H9 (cell line): ENCODE data around the gene MUSK. TPM values are rescaled to one million over a fixed set of nuclear protein-coding genes. Genes with fewer than 3 reads are reported as not detected.

Experiments
- DNase-seq: peaks from one replicate; pipeline ENCODE4 v3.0.0-alpha.2; 2017
- H2AFZ ChIP-seq: one replicate; pipeline ENCODE4 v1.6.1; 2013; ENCODE audit warnings: mild to moderate bottlenecking, low read length, control low read depth, moderate library complexity
- H2AK5ac ChIP-seq: 2 replicates; pipeline ENCODE4 v1.6.1; 2013; ENCODE audit warnings: low read length, control low read depth, mixed read lengths; ENCODE audit not compliant: insufficient read length
- H2BK120ac ChIP-seq: one replicate; pipeline ENCODE4 v1.6.1; 2013; ENCODE audit warnings: low read depth, mild to moderate bottlenecking, low read length, control low read depth, inconsistent platforms; ENCODE audit not compliant: poor library complexity, severe bottlenecking
- H2BK12ac ChIP-seq: 2 replicates; pipeline ENCODE4 v1.6.1; 2013; ENCODE audit warnings: low read length, control low read depth, mixed read lengths, low read depth; ENCODE audit not compliant: insufficient read length
- H2BK15ac ChIP-seq: 2 replicates; pipeline ENCODE4 v1.6.1; 2013; ENCODE audit warnings: low read depth, low read length, control low read depth
- H2BK20ac ChIP-seq: one replicate; pipeline ENCODE4 v1.6.1; 2013; ENCODE audit warnings: low read depth, mild to moderate bottlenecking, low read length, control low read depth, inconsistent platforms; ENCODE audit not compliant: poor library complexity, severe bottlenecking
- H2BK5ac ChIP-seq: 2 replicates; pipeline ENCODE4 v1.6.1; 2013; ENCODE audit warnings: low read length, control low read depth, mixed read lengths; ENCODE audit not compliant: insufficient read length
- H3K14ac ChIP-seq: 2 replicates; pipeline ENCODE4 v1.6.1; 2013; ENCODE audit warnings: low read length, control low read depth; ENCODE audit not compliant: insufficient read depth
- H3K18ac ChIP-seq: 2 replicates; pipeline ENCODE4 v1.6.1; 2013; ENCODE audit warnings: low read depth, mild to moderate bottlenecking, mixed read lengths, low read length, control low read depth; ENCODE audit not compliant: insufficient read length
- H3K23ac ChIP-seq: 2 replicates; pipeline ENCODE4 v1.6.1; 2013; ENCODE audit warnings: low read length, control low read depth, mixed read lengths, low read depth; ENCODE audit not compliant: insufficient read length
- H3K23me2 ChIP-seq: 2 replicates; pipeline ENCODE4 v1.6.1; 2013; ENCODE audit warnings: low read depth, mild to moderate bottlenecking, mixed read lengths, low read length, control low read depth; ENCODE audit not compliant: insufficient read length, poor library complexity, severe bottlenecking
- H3K27ac ChIP-seq: 2 replicates; pipeline ENCODE4 v1.5.1; 2013; ENCODE audit warnings: low read length, control low read depth, mixed read lengths, low read depth; ENCODE audit not compliant: insufficient read length
- H3K27me3 ChIP-seq: 2 replicates; pipeline ENCODE4 v1.6.1; 2013; ENCODE audit warnings: low read length, control low read depth, inconsistent platforms; ENCODE audit not compliant: insufficient read depth
- H3K4ac ChIP-seq: 2 replicates; pipeline ENCODE4 v1.6.1; 2013; ENCODE audit warnings: low read depth, mild to moderate bottlenecking, control low read depth, inconsistent platforms, low read length, moderate library complexity
- H3K4me1 ChIP-seq: 2 replicates; pipeline ENCODE4 v1.6.1; 2013; ENCODE audit warnings: low read length, control low read depth, inconsistent platforms; ENCODE audit not compliant: insufficient read depth
- H3K4me2 ChIP-seq: 2 replicates; pipeline ENCODE4 v1.6.1; 2013; ENCODE audit warnings: low read length, control low read depth, mixed read lengths; ENCODE audit not compliant: insufficient read length, insufficient read depth
- H3K56ac ChIP-seq: 2 replicates; pipeline ENCODE4 v1.6.1; 2013; ENCODE audit warnings: low read depth, mild to moderate bottlenecking, mixed read lengths, low read length, control low read depth; ENCODE audit not compliant: insufficient read length
- H3K79me1 ChIP-seq: 2 replicates; pipeline ENCODE4 v1.6.1; 2013; ENCODE audit warnings: low read depth, mild to moderate bottlenecking, moderate library complexity, low read length, control low read depth, inconsistent platforms; ENCODE audit not compliant: insufficient read depth, poor library complexity, severe bottlenecking
- H3K79me2 ChIP-seq: 2 replicates; pipeline ENCODE4 v1.6.1; 2013; ENCODE audit warnings: low read length, control low read depth, inconsistent platforms; ENCODE audit not compliant: insufficient read depth
- H3K9ac ChIP-seq: 2 replicates; pipeline ENCODE4 v1.6.1; 2013; ENCODE audit warnings: low read length, control low read depth, mixed read lengths; ENCODE audit not compliant: insufficient read length; ENCODE audit errors: extremely low read depth
- H3K9me3 ChIP-seq: one replicate; pipeline ENCODE4 v1.6.1; 2013; ENCODE audit warnings: low read depth, low read length, inconsistent platforms; ENCODE audit not compliant: control insufficient read depth
- H3T11ph ChIP-seq: one replicate; pipeline ENCODE4 v1.6.1; 2013; ENCODE audit warnings: mild to moderate bottlenecking, low read length, control low read depth, inconsistent platforms
- H4K20me1 ChIP-seq: one replicate; pipeline ENCODE4 v1.6.1; 2013; ENCODE audit not compliant: control insufficient read depth, insufficient read length, insufficient read depth
- H4K5ac ChIP-seq: 2 replicates; pipeline ENCODE4 v1.6.1; 2013; ENCODE audit warnings: low read depth, mild to moderate bottlenecking, mixed read lengths, low read length, control low read depth; ENCODE audit not compliant: insufficient read length
- H4K8ac ChIP-seq: replicated peaks from 2 replicates; pipeline ENCODE4 v1.6.1; 2013; ENCODE audit warnings: low read length, control low read depth, mixed read lengths, low read depth; ENCODE audit not compliant: insufficient read length
- H4K91ac ChIP-seq: 2 replicates; pipeline ENCODE4 v1.6.1; 2013; ENCODE audit warnings: low read depth, mild to moderate bottlenecking, moderate library complexity, mixed read lengths, low read length, control low read depth; ENCODE audit not compliant: insufficient read length
- H3K27ac Mint-ChIP-seq, 3 experiments: 2 replicates in 2 of 3; 3 replicates in 1 of 3; pipeline ENCODE4 v1.8.0; 2020 to 2021; ENCODE audit warnings: mixed read lengths in 3 of 3, mild to moderate bottlenecking in 1 of 3, moderate library complexity in 1 of 3
- H3K27me3 Mint-ChIP-seq: 2 replicates; pipeline ENCODE4 v1.8.0; 2021; ENCODE audit warnings: low read depth, mild to moderate bottlenecking, moderate library complexity, mixed read lengths
- H3K36me3 Mint-ChIP-seq, 3 experiments: 2 replicates in 2 of 3; 3 replicates in 1 of 3; pipeline ENCODE4 v1.8.0; 2020 to 2021; ENCODE audit warnings: low read depth in 3 of 3, mixed read lengths in 3 of 3; ENCODE audit not compliant: insufficient read depth in 1 of 3
- H3K4me1 Mint-ChIP-seq, 2 experiments: 2 replicates each; pipeline ENCODE4 v1.8.0; 2020; ENCODE audit warnings: mixed read lengths in 2 of 2
- H3K4me3 Mint-ChIP-seq, 2 experiments: 2 replicates in 1 of 2; 3 replicates in 1 of 2; pipeline ENCODE4 v1.8.0; 2020 to 2021; ENCODE audit warnings: mild to moderate bottlenecking in 2 of 2, mixed read lengths in 2 of 2, moderate library complexity in 1 of 2
- H3K9me3 Mint-ChIP-seq, 2 experiments: 2 replicates in 1 of 2; 3 replicates in 1 of 2; pipeline ENCODE4 v1.8.0; 2020; ENCODE audit warnings: mild to moderate bottlenecking in 2 of 2, mixed read lengths in 2 of 2, moderate library complexity in 1 of 2
- WGBS: extraction: QIAGEN DNeasy Blood & Tissue Kit; methylation state at CpG from one replicate; pipeline ENCODE4 v1.1.7; 2013; ENCODE audit warnings: missing lambda C conversion rate, low lambda C conversion rate, mixed read lengths; ENCODE audit not compliant: insufficient read length; ENCODE audit errors: extremely low coverage; 5-methylcytosine and 5-hydroxymethylcytosine counted together
- total RNA-seq: library from RNA; stranded (reverse); gene quantifications from 2 replicates; pipeline ENCODE4 v1.2.1, GENCODE V29; 2021
- TF ChIP-seq, protein P1 (sequence below): fragments of 200-600 bp; sonication (generic); conservative IDR thresholded peaks from 3 replicates; pipeline ENCODE4 v1.8.0; 2021; ENCODE audit warnings: antibody characterized with exemption, mild to moderate bottlenecking

Gene MUSK
- total RNA-seq, 1 experiment from 2014 or later: not detected

DNA sequence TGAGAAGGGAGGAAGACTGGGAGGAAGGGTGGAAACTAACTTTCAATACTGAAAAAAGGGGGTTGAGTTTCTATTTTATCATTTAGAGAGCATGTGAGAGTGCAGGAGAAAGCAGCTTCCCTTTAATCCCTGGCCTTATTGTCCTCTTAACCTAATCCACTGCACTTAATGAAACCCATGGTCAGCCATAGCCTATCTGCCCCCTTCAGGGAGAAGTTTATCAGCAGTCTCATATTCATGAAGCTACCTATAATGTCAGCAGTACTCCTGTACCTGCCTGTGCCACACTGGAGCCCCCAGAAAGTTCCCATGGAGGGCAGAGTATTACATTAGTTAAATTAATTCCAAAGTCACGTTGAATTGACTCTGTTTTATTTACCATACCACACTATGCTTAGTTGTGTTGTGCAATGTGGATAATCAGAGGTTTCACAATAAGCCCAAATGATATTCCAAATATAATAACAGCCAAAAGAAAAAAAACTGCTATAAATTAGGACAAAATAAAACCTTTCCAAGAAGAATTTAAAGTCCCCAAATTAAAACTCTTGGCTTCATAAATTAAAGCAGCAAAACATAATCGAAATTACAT is 62.9 kb downstream of the MUSK start:
- H2BK120ac ChIP-seq: no peak overlapping the region

More for the DNA sequence above, 62.9 kb downstream of the MUSK start:
- Histone ChIP-seq H3K79me2 (no peaks in the 10 kb centered on the region), H3T11ph (no peak overlapping the region), H3K56ac (no peak overlapping the region), H2AFZ (no peak overlapping the region), H3K18ac (no peak overlapping the region), H3K9ac (no peak overlapping the region), H3K4ac (no peak overlapping the region), H3K23me2 (no peaks in the 10 kb centered on the region), H2AK5ac (no peak overlapping the region), H3K4me1 (peaks cover 9% of the 10 kb centered on the region; the same call in 1 of the 2 replicates), H3K27me3 (no peaks in the 10 kb centered on the region), H2BK15ac (no peak overlapping the region), H2BK20ac (no peak overlapping the region), H4K91ac (no peak overlapping the region), H4K8ac (no peak overlapping the region), H3K79me1 (no peaks in the 10 kb centered on the region), H3K14ac (no peak overlapping the region), H2BK12ac (no peak overlapping the region), H3K27ac (no peak overlapping the region), H3K23ac (no peak overlapping the region), H3K9me3 (no peaks in the 10 kb centered on the region), H2BK5ac (no peak overlapping the region), H3K4me2 (no peak overlapping the region), H4K5ac (no peak overlapping the region), H4K20me1 (no peaks in the 10 kb centered on the region)
- Mint-ChIP-seq H3K36me3 (peaks cover 0 to 5% (median 4%) of the 10 kb centered on the region in 3 experiments; a peak in 4 of 7 replicates), H3K4me1 (peaks cover 28 to 52% of the 10 kb centered on the region in 2 experiments), H3K27ac (no peak overlapping the region), H3K4me3 (no peak overlapping the region), H3K27me3 (no peaks in the 10 kb centered on the region), H3K9me3 (peaks cover 3 to 4% of the 10 kb centered on the region in 2 experiments; a peak in 3 of 5 replicates)
- WGBS: 100% methylated on average over 1 of the region's 2 CpGs
- TF ChIP-seq, protein P1, sequence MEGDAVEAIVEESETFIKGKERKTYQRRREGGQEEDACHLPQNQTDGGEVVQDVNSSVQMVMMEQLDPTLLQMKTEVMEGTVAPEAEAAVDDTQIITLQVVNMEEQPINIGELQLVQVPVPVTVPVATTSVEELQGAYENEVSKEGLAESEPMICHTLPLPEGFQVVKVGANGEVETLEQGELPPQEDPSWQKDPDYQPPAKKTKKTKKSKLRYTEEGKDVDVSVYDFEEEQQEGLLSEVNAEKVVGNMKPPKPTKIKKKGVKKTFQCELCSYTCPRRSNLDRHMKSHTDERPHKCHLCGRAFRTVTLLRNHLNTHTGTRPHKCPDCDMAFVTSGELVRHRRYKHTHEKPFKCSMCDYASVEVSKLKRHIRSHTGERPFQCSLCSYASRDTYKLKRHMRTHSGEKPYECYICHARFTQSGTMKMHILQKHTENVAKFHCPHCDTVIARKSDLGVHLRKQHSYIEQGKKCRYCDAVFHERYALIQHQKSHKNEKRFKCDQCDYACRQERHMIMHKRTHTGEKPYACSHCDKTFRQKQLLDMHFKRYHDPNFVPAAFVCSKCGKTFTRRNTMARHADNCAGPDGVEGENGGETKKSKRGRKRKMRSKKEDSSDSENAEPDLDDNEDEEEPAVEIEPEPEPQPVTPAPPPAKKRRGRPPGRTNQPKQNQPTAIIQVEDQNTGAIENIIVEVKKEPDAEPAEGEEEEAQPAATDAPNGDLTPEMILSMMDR: peak; percentile 14; the same call in 1 of the 3 replicates
- no peak for DNase-seq
